H1 (cell line): ENCODE data around the gene MAST2.

Experiments used
- MAX ChIP-seq: IDR thresholded peaks from 2 replicates; pipeline ENCODE4 v1.6.1; 2012; ENCODE audit warnings: inconsistent platforms
- RFX5 ChIP-seq: IDR thresholded peaks from 2 replicates; pipeline ENCODE4 v1.6.1; 2011; ENCODE audit warnings: low read depth, low read length, improper control_type of control experiment, borderline replicate concordance
- TBP ChIP-seq: IDR thresholded peaks from 2 replicates; pipeline ENCODE4 v1.6.1; 2011; ENCODE audit warnings: low read depth, low read length, improper control_type of control experiment
- TF ChIP-seq, protein P1 (sequence below), 3 experiments: IDR thresholded peaks; 1 replicate in 2 of 3; 2 replicates in 1 of 3; pipeline versions ENCODE4 v1.5.1 to v1.6.1; 2011; ENCODE audit warnings: low read length in 3 of 3, mild to moderate bottlenecking in 3 of 3, inconsistent platforms in 2 of 3, low read depth in 1 of 3, moderate library complexity in 1 of 3; ENCODE audit not compliant: insufficient read depth in 1 of 3; ENCODE audit errors: control extremely low read depth in 1 of 3

GRCh38 chr1:45982359-45982758, 178.9 kb downstream of the MAST2 start:
- TF ChIP-seq MAX (no peak), TBP (no peak), RFX5 (no peak)
- TF ChIP-seq, protein P1, sequence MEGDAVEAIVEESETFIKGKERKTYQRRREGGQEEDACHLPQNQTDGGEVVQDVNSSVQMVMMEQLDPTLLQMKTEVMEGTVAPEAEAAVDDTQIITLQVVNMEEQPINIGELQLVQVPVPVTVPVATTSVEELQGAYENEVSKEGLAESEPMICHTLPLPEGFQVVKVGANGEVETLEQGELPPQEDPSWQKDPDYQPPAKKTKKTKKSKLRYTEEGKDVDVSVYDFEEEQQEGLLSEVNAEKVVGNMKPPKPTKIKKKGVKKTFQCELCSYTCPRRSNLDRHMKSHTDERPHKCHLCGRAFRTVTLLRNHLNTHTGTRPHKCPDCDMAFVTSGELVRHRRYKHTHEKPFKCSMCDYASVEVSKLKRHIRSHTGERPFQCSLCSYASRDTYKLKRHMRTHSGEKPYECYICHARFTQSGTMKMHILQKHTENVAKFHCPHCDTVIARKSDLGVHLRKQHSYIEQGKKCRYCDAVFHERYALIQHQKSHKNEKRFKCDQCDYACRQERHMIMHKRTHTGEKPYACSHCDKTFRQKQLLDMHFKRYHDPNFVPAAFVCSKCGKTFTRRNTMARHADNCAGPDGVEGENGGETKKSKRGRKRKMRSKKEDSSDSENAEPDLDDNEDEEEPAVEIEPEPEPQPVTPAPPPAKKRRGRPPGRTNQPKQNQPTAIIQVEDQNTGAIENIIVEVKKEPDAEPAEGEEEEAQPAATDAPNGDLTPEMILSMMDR (IDR thresholded peaks at IDR 0.05; ENCODE audit: control extremely low read depth in 1 of 3, insufficient read depth in 1 of 3, low read depth in 1 of 3, low read length in 3 of 3) = no peak
